ENCODE data around the gene TSPAN12. TPM values are rescaled to one million over a fixed set of nuclear protein-coding genes. Genes with fewer than 3 reads are reported as not detected.
"Not testable (repeated sequence)": the region's sequence is repeated elsewhere in the genome, so short reads cannot be mapped to it uniquely, and the experiment has no call there.

The TSPAN12 gene
- polyA plus RNA-seq, result 1 to 10 TPM; 5.3 to 9.2 (median 8.0) TPM

GRCh38 chr7:120857588-120858573, at the start of gene TSPAN12:
TSPAN12 (minus strand) TSS chr7:120858144; CDS start chr7:120856763, 1,381 bp downstream.
- 1% methylated on average over 64 to 66 of the region's 71 CpGs for WGBS, 3 donors
- H3K27ac ChIP-seq (ENCODE audit: low read depth, low read length), result no peak within 1 kb of the TSS

GRCh38 chr7:120898715-120899499, 41.0 kb upstream of the TSPAN12 start:
- H3K27ac ChIP-seq (ENCODE audit: low read depth, low read length), result no peak overlapping the region
- 39 to 68% (median 55%) methylated on average over 4 of the region's 4 CpGs for WGBS, 3 donors

GRCh38 chr7:120895253-120895652, 37.3 kb upstream of the TSPAN12 start:
- not testable (repeated sequence) for H3K27ac ChIP-seq (ENCODE audit: low read depth, low read length)
- 77 to 92% (median 88%) methylated on average over 3 of the region's 3 CpGs for WGBS, 3 donors

GRCh38 chr7:120885602-120886001, 27.7 kb upstream of the TSPAN12 start:
- 83 to 90% (median 85%) methylated on average over 4 of the region's 4 CpGs for WGBS, 3 donors
- not testable (repeated sequence) for H3K27ac ChIP-seq (ENCODE audit: low read depth, low read length)

- WGBS, 3 donors, result 75 to 76% (median 75%) methylated on average over 4 of the region's 4 CpGs
- H3K27ac ChIP-seq (ENCODE audit: low read depth, low read length), result no peak overlapping the region
Observed at GRCh38 chr7:120877701-120878100, 19.8 kb upstream of the TSPAN12 start.

- 59 to 88% (median 87%) methylated on average over 2 of the region's 2 CpGs for WGBS, 3 donors
- H3K27ac ChIP-seq (ENCODE audit: low read depth, low read length), result no peak overlapping the region
Observed at GRCh38 chr7:120876922-120877321, 19.0 kb upstream of the TSPAN12 start.

GRCh38 chr7:120874722-120875121, 16.8 kb upstream of the TSPAN12 start:
- 83 to 92% (median 88%) methylated on average over 3 of the region's 3 CpGs for WGBS, 3 donors
- no peak overlapping the region for H3K27ac ChIP-seq (ENCODE audit: low read depth, low read length)

GRCh38 chr7:120874016-120874415, 16.1 kb upstream of the TSPAN12 start:
- no peak overlapping the region for H3K27ac ChIP-seq (ENCODE audit: low read depth, low read length)
- WGBS, 3 donors, result 92 to 100% (median 96%) methylated on average over 1 of the region's 1 CpG

- no peak overlapping the region for H3K27ac ChIP-seq (ENCODE audit: low read depth, low read length)
- WGBS, 3 donors, result 83 to 84% (median 84%) methylated on average over 4 of the region's 4 CpGs
Observed at GRCh38 chr7:120873401-120873800, 15.5 kb upstream of the TSPAN12 start.

- 69 to 74% (median 73%) methylated on average over 2 of the region's 2 CpGs for WGBS, 3 donors
Observed at GRCh38 chr7:120869700-120870099, 11.8 kb upstream of the TSPAN12 start.

GRCh38 chr7:120867932-120868331, 10.0 kb upstream of the TSPAN12 start:
- 81 to 92% (median 87%) methylated on average over 1 of the region's 1 CpG for WGBS, 3 donors
- H3K27ac ChIP-seq (ENCODE audit: low read depth, low read length), result no peak overlapping the region

More at GRCh38 chr7:120869700-120870099, 11.8 kb upstream of the TSPAN12 start:
- no peak overlapping the region for H3K27ac ChIP-seq (ENCODE audit: low read depth, low read length)

GRCh38 chr7:120865191-120865981, 7.4 kb upstream of the TSPAN12 start:
- H3K27ac ChIP-seq (ENCODE audit: low read depth, low read length), result no peak overlapping the region
- 79 to 88% (median 80%) methylated on average over 1 of the region's 1 CpG for WGBS, 3 donors

- 77 to 86% (median 84%) methylated on average over 6 of the region's 6 CpGs for WGBS, 3 donors
Observed at GRCh38 chr7:120864141-120864900, 6.4 kb upstream of the TSPAN12 start.

GRCh38 chr7:120862987-120863590, 5.1 kb upstream of the TSPAN12 start:
- WGBS, 3 donors, result 46 to 65% (median 49%) methylated on average over 3 of the region's 3 CpGs
- H3K27ac ChIP-seq (ENCODE audit: low read depth, low read length), result no peak overlapping the region

More at GRCh38 chr7:120864141-120864900, 6.4 kb upstream of the TSPAN12 start:
- H3K27ac ChIP-seq (ENCODE audit: low read depth, low read length), result no peak overlapping the region

- 93 to 97% (median 96%) methylated on average over 2 of the region's 2 CpGs for WGBS, 3 donors
- H3K27ac ChIP-seq (ENCODE audit: low read depth, low read length), result no peak overlapping the region
Observed at GRCh38 chr7:120860156-120860555, 2.2 kb upstream of the TSPAN12 start.

- no peak overlapping the region for H3K27ac ChIP-seq (ENCODE audit: low read depth, low read length)
Observed at GRCh38 chr7:120859459-120859858, 1.5 kb upstream of the TSPAN12 start.

More at GRCh38 chr7:120859459-120859858, 1.5 kb upstream of the TSPAN12 start:
- WGBS, 3 donors, result 82 to 84% (median 83%) methylated on average over 6 of the region's 6 CpGs

Measured in adipose tissue (tissue), 3 donors.